Thoracic aorta (tissue), 2 donors: ENCODE data around the gene GART. TPM values are rescaled to one million over a fixed set of nuclear protein-coding genes. Genes with fewer than 3 reads are reported as not detected.

Experiments used
- ATAC-seq: fragments of 150-250 bp; one replicate; pipeline ENCODE4 v1.8.0; 2017; ENCODE audit warnings: low read depth; ENCODE audit not compliant: insufficient number of reproducible peaks, low FRiP score
- DNase-seq: peaks from one replicate; pipeline ENCODE4 v3.0.0-alpha.2; 2020; ENCODE audit warnings: low spot score
- H3K27ac ChIP-seq, 2 donors: fragments of 200-600 bp; sonication (generic); 1 replicate in 1 of 2; 2 replicates in 1 of 2; pipeline ENCODE4 v1.5.1; 2016; ENCODE audit warnings: mild to moderate bottlenecking in 2 of 2, moderate library complexity in 2 of 2
- H3K27me3 ChIP-seq: fragments of 200-600 bp; sonication (generic); replicated peaks from 2 replicates; pipeline ENCODE4 v1.6.0; 2016; ENCODE audit warnings: mild to moderate bottlenecking; ENCODE audit not compliant: insufficient read depth
- H3K36me3 ChIP-seq: fragments of 200-600 bp; sonication (generic); one replicate; pipeline ENCODE4 v1.5.1; 2016
- H3K4me1 ChIP-seq, 2 donors: fragments of 200-600 bp; sonication (generic); 1 replicate in 1 of 2; 2 replicates in 1 of 2; pipeline versions ENCODE4 v1.5.1 to v1.6.0; 2016; ENCODE audit warnings: low read depth in 2 of 2, mild to moderate bottlenecking in 1 of 2; ENCODE audit not compliant: control insufficient read depth in 1 of 2
- H3K4me3 ChIP-seq: fragments of 200-600 bp; sonication (generic); 2 replicates; pipeline ENCODE4 v1.5.1; 2016; ENCODE audit warnings: mild to moderate bottlenecking
- H3K9me3 ChIP-seq: fragments of 200-600 bp; sonication (generic); 2 replicates; pipeline ENCODE4 v1.5.1; 2016
- total RNA-seq, 2 donors: library from RNA; depleted of rRNA; stranded (reverse); fragments of >200 nt; gene quantifications; one replicate each; pipeline versions ENCODE4 v1.1.0 to v1.2.3, GENCODE V29; 2016
- TF ChIP-seq, protein P1 (sequence below): fragments of 200-600 bp; sonication (generic); IDR thresholded peaks from one replicate; pipeline ENCODE4 v1.5.1; 2019; ENCODE audit warnings: antibody characterized with exemption

GART gene
- total RNA-seq: 100 to 1,000 TPM in 1 of 2 donors, 10 to 100 TPM in 1; 64.4 to 172 TPM

DNA sequence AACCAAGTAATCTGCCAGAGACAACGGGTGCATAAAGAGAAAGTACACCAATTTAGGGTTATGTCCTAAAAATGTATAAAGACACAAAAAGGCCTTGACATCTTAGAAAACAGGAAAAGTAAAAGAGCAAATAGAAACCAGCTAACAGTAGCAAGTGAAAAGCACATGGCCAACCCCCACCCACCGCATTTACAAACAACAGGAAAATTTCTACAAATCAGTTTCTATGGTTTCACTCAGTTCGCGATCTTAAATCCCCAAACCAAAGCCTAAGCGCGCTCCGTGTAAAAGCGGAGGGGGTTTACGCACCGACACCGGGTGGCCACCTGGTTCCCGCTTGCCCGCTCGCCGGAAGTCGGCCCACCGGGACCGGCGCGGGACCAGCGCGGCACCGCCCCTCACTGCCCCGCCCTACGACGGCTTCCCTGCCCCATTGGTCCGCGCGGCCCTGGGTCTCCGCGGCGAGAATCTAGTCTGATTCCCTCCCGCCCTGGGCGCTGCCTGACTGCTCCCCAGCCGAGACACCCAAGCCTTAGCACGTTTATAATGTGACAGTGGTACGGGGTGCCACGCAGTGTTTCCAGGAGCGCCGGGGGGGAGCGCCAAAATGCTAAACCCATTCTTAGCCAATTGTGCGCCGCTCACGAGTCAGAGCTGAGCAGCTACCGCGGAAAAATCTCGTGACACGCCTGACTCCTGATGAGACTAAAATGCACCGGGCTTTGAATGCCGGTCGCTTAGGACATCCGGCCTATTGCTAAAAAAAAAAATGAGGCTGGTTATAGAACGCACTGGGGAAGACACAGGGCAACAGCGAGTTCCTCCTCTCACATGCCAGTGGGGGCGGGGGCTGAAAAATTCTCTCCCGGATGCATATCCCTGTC, at the start of gene GART:
Gene GART (minus strand): TSS at position 362 of the 884 bp plus-strand sequence. CDS start 2,802 bp downstream, outside the sequence.
- Histone ChIP-seq H3K4me1 (peaks cover 22 to 36% of the 10 kb centered on the region in 2 donors), H3K27ac (peak within 1 kb of the TSS; percentile 98), H3K4me3 (peak within 1 kb of the TSS; percentile 80), H3K9me3 (no peaks in the 10 kb centered on the region), H3K27me3 (no peaks in the 10 kb centered on the region), H3K36me3 (peaks cover 11% of the 10 kb centered on the region)
- ATAC-seq: peak; percentile 57
- TF ChIP-seq, protein P1, sequence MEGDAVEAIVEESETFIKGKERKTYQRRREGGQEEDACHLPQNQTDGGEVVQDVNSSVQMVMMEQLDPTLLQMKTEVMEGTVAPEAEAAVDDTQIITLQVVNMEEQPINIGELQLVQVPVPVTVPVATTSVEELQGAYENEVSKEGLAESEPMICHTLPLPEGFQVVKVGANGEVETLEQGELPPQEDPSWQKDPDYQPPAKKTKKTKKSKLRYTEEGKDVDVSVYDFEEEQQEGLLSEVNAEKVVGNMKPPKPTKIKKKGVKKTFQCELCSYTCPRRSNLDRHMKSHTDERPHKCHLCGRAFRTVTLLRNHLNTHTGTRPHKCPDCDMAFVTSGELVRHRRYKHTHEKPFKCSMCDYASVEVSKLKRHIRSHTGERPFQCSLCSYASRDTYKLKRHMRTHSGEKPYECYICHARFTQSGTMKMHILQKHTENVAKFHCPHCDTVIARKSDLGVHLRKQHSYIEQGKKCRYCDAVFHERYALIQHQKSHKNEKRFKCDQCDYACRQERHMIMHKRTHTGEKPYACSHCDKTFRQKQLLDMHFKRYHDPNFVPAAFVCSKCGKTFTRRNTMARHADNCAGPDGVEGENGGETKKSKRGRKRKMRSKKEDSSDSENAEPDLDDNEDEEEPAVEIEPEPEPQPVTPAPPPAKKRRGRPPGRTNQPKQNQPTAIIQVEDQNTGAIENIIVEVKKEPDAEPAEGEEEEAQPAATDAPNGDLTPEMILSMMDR: no peak
- peak; percentile 41 for DNase-seq

- Histone ChIP-seq H3K9me3 (no peaks in the 10 kb centered on the region), H3K4me3 (peak within 1 kb of the TSS; percentile 87), H3K36me3 (no peaks in the 10 kb centered on the region), H3K4me1 (peaks cover 6 to 14% of the 10 kb centered on the region in 2 donors), H3K27me3 (no peaks in the 10 kb centered on the region), H3K27ac (peak within 1 kb of the TSS; percentile 78 to 89)
- TF ChIP-seq, protein P1: no peak
- peak; percentile 36 for DNase-seq
- ATAC-seq: peak; percentile 83
Measured at GRCh38 chr21:33588485-33589335, 46.8 kb upstream of the GART start, which contains the start of gene DONSON. Gene DONSON (minus strand): TSS chr21:33588684. CDS start chr21:33588641, 43 bp downstream.

DNA sequence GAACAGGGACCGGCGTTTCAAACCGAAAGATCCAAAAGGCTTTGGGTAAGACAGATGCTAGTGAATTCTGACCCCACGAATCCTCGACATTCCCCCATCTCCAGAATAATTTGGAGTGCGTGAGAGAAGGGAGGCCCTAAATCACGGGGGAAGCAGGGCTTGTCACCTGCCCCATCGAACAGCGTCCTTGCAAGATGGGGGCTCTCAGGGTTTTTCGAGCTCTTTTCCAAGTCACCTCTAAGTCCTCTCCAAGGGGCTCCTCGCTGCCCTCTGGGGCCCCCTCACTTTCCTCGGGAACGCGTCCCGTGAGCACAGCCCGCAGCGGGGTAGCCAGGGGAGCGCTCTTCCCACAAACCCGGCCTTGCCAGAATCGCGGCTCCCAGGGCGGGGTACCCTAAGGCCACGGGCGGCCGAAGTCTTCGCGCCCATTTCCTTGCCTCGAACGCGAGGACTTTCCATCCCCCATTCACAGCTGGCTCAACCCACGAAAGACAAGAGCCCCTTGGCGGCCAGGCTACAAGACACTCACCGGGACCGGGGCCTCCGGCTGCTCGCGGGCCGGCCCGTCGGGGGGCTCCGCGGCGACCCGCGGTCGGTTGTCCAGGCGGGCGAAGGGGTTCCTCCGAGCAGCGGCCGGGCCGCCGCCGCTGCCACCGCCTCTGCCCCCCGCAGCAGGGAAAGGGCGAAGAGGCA, 46.0 kb upstream of the GART start:
- H3K9me3 ChIP-seq: no peaks in the 10 kb centered on the region
- DNase-seq (no peak), ATAC-seq (peak; percentile 21)
- H3K4me3 ChIP-seq: peak overlapping the region; percentile 87
- no peaks in the 10 kb centered on the region for H3K27me3 ChIP-seq
- TF ChIP-seq, protein P1: no peak
- peaks cover 6 to 14% of the 10 kb centered on the region in 2 donors for H3K4me1 ChIP-seq
- H3K27ac ChIP-seq: peak overlapping the region; percentile 78 to 86
- no peaks in the 10 kb centered on the region for H3K36me3 ChIP-seq

DNA sequence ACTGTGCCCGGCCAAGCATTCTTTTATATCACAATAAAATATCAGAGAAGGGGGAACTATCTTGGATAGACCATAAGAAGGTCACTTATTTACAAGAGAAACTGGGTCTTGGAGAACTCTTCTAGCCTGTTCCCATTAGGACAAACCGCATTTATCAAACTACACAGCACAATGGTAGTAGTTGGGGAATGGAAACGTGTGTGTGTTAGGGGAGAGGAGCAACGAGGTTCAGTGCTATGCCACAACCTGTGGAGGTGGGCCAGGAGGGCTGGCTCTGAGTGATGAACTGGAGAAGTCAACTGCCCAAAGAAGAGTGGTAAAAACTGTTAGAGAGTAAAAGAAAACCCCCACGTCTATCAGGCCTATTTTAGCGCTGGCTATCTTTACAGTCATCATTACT, 45.0 kb upstream of the GART start:
- ATAC-seq (no peak), DNase-seq (no peak)
- no peak overlapping the region for H3K27ac ChIP-seq
- H3K4me1 ChIP-seq: peaks cover 6 to 14% of the 10 kb centered on the region in 2 donors
- H3K4me3 ChIP-seq: no peak overlapping the region
- no peaks in the 10 kb centered on the region for H3K9me3 ChIP-seq
- TF ChIP-seq, protein P1: no peak
- H3K27me3 ChIP-seq: no peaks in the 10 kb centered on the region
- H3K36me3 ChIP-seq: no peaks in the 10 kb centered on the region
